Right forelimb (tissue), 1 donor: ENCODE measurements around the gene CSMD2.
"Not testable (repeated sequence)": the region's sequence is repeated elsewhere in the genome, so short reads cannot be mapped to it uniquely, and the experiment has no call there.

Source experiments
- DNase-seq: peaks from one replicate; pipeline ENCODE4 v3.0.0-alpha.2; 2018

The CSMD2 gene

GRCh38 chr1:33515112-33515511, 649.9 kb downstream of the CSMD2 start:
- DNase-seq = no peak

GRCh38 chr1:33512226-33513011, 652.6 kb downstream of the CSMD2 start:
- no peak for DNase-seq

- not testable (repeated sequence) for DNase-seq
Observed at GRCh38 chr1:33509276-33509675, 655.8 kb downstream of the CSMD2 start.

GRCh38 chr1:33508151-33508550, 656.9 kb downstream of the CSMD2 start:
- no peak for DNase-seq

GRCh38 chr1:33507661-33508060, 657.4 kb downstream of the CSMD2 start:
- no peak for DNase-seq

GRCh38 chr1:33503506-33503905, 661.5 kb downstream of the CSMD2 start:
- DNase-seq = no peak

- no peak for DNase-seq
Observed at GRCh38 chr1:33502726-33503125, 662.3 kb downstream of the CSMD2 start.

GRCh38 chr1:33501774-33502173, 663.3 kb downstream of the CSMD2 start:
- no peak for DNase-seq

- DNase-seq = no peak
Observed at GRCh38 chr1:33501309-33501708, 663.7 kb downstream of the CSMD2 start.

- DNase-seq = no peak
Observed at GRCh38 chr1:33500547-33500946, 664.5 kb downstream of the CSMD2 start.

GRCh38 chr1:33497410-33497809, 667.6 kb downstream of the CSMD2 start:
- no peak for DNase-seq

- DNase-seq = no peak
Observed at GRCh38 chr1:33494929-33495328, 670.1 kb downstream of the CSMD2 start.

- no peak for DNase-seq
Observed at GRCh38 chr1:33488624-33489023, 676.4 kb downstream of the CSMD2 start.

GRCh38 chr1:33482412-33482811, 682.6 kb downstream of the CSMD2 start:
- no peak for DNase-seq

GRCh38 chr1:33477451-33477850, 687.6 kb downstream of the CSMD2 start:
- DNase-seq = no peak

- no peak for DNase-seq
Observed at GRCh38 chr1:33473900-33474299, 691.1 kb downstream of the CSMD2 start.

GRCh38 chr1:33472269-33472980, 692.6 kb downstream of the CSMD2 start, which contains the start of gene ZSCAN20:
Gene ZSCAN20, plus strand, starts transcription at chr1:33472645. Its CDS starts 6,644 bp downstream, at chr1:33479289.
- peak; percentile 99 for DNase-seq

- DNase-seq = no peak
Observed at GRCh38 chr1:33471416-33471815, 693.6 kb downstream of the CSMD2 start.

- DNase-seq = peak; percentile 84
Observed at GRCh38 chr1:33470495-33471012, 694.5 kb downstream of the CSMD2 start.

GRCh38 chr1:33469691-33470090, 695.3 kb downstream of the CSMD2 start:
- no peak for DNase-seq

GRCh38 chr1:33468967-33469366, 696.1 kb downstream of the CSMD2 start:
- DNase-seq = no peak

- DNase-seq = no peak
Observed at GRCh38 chr1:33468531-33468930, 696.5 kb downstream of the CSMD2 start.

- DNase-seq = no peak
Observed at GRCh38 chr1:33468011-33468410, 697.0 kb downstream of the CSMD2 start.

GRCh38 chr1:33466159-33466558, 698.9 kb downstream of the CSMD2 start:
- no peak for DNase-seq
